Lower leg skin (tissue), 4 donors: ENCODE data around the gene PRRC2C. TPM values are rescaled to one million over a fixed set of nuclear protein-coding genes. Genes with fewer than 3 reads are reported as not detected.

Experiments
- DNase-seq, 2 donors: peaks; one replicate each; pipeline ENCODE4 v3.0.0-alpha.2; 2019; ENCODE audit warnings: low spot score in 2 of 2
- H3K4me3 ChIP-seq: fragments of 200-600 bp; sonication (generic); 2 replicates; pipeline ENCODE4 v1.5.1; 2017; ENCODE audit warnings: mild to moderate bottlenecking, low read depth; ENCODE audit not compliant: poor library complexity, severe bottlenecking
- CTCF ChIP-seq, 3 donors: fragments of 450-650 bp; IDR thresholded peaks; one replicate each; pipeline ENCODE4 v1.5.1; 2016; ENCODE audit warnings: antibody characterized with exemption in 3 of 3, mild to moderate bottlenecking in 3 of 3, moderate library complexity in 2 of 3
- POLR2A ChIP-seq, 2 donors: fragments of 450-650 bp; IDR thresholded peaks; one replicate each; pipeline ENCODE4 v1.6.1; 2016 to 2017; ENCODE audit warnings: antibody characterized with exemption in 2 of 2, mild to moderate bottlenecking in 1 of 2, moderate library complexity in 1 of 2
- WGBS, 2 donors: methylation state at CpG; one replicate each; pipeline ENCODE4 v1.1.5; 2018; 5-methylcytosine and 5-hydroxymethylcytosine counted together
- intact Hi-C: fragments of 100-400 bp; cut with DNase I; formaldehyde crosslinking; loops from one replicate; pipeline ENCODE4 v1.15.0; 2023; ENCODE audit warnings: low total_unique reads
- total RNA-seq, 4 donors: library from RNA; depleted of rRNA; stranded (reverse); fragments of >200 nt; gene quantifications; one replicate each; pipeline ENCODE4 v1.1.0, GENCODE V29; 2016

Gene PRRC2C
- total RNA-seq, 4 donors from 2014 or later = 68.6 to 93.4 (median 83.1) TPM

DNA sequence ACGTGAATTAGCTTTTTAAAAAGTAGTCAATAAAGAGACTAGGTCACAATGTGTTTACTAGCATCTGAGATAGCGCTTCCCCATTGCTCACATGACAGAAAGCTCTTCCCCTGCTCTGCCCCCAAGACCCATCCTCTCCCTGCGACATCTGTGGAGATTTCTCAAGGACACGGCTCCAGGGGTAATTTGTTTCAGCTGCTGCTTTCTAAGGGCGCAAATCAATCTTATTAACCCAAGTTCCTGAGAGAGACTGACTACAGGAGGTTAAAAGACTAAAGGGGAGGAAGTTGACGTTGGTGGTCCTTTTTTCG lies 136.8 kb downstream of the PRRC2C start, which contains the start of gene MYOCOS:
Gene MYOCOS (plus strand): TSS at position 92 of the 311 bp plus-strand sequence. CDS start 1,641 bp downstream, outside the sequence.
- TF ChIP-seq CTCF (IDR thresholded peaks at IDR 0.05) (no peak), POLR2A (IDR thresholded peaks at IDR 0.05) (no peak)
- WGBS, 2 donors = 57 to 61% methylated on average over 7 of the region's 7 CpGs
- no peak for DNase-seq
- H3K4me3 ChIP-seq = no peak within 1 kb of the TSS
- intact Hi-C loops = no loop called here

- 72 to 81% methylated on average over 9 of the region's 9 CpGs for WGBS, 2 donors
- intact Hi-C loops = no loop called here
- TF ChIP-seq CTCF (IDR thresholded peaks at IDR 0.05) (no peak), POLR2A (IDR thresholded peaks at IDR 0.05) (no peak)
- no peak overlapping the region for H3K4me3 ChIP-seq
- DNase-seq = no peak
Observed at GRCh38 chr1:171623651-171624331, 138.5 kb downstream of the PRRC2C start.

DNA sequence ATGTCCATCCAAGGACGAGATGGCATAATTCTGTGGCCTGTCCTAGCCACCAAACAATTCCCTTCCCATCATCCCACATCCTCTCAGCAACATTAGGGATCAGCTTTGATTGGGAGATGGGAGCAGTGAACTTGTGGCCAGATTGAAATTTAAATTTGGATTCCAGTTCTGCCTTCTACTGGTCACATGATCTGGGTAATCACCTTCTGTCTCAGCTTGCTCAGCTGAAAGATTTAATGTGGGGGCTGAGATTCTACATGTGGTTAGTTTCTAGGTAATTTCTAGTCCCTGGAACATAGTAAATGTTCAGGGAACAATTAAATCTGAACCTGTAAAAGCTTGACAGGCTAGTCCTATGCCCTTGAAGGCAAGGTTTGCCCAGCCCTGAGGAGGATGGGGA lies 139.9 kb downstream of the PRRC2C start:
- intact Hi-C loops = no loop called here
- 75 to 87% methylated on average over 1 of the region's 1 CpG for WGBS, 2 donors
- no peak for DNase-seq
- TF ChIP-seq CTCF (IDR thresholded peaks at IDR 0.05) (no peak), POLR2A (IDR thresholded peaks at IDR 0.05) (no peak)
- no peak overlapping the region for H3K4me3 ChIP-seq

- intact Hi-C loops = no loop called here
- TF ChIP-seq POLR2A (IDR thresholded peaks at IDR 0.05) (no peak), CTCF (IDR thresholded peaks at IDR 0.05) (no peak)
- no peak overlapping the region for H3K4me3 ChIP-seq
- no peak for DNase-seq
- 91 to 92% methylated on average over 5 of the region's 5 CpGs for WGBS, 2 donors
Observed at GRCh38 chr1:171627020-171627419, 141.7 kb downstream of the PRRC2C start.

DNA sequence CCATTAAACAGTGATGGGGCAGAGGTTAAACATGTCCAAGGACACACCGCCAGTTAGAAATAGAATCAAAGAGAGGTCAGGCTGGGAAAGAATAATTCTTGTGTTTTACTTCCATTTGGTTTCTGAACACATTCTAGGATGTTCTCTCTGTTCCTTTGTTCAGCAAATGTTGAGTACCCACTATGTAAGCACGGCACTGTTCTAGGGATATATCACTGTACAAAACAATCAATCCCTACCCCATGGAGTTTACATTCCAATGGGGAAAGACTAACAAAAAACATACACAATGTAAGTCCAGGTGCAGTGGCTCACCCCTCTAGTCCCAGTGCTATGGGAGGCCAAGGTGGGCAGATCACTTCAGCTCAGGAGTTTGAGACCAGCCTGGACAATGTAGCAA lies 142.9 kb downstream of the PRRC2C start:
- no peak for DNase-seq
- intact Hi-C loops = no loop called here
- TF ChIP-seq CTCF (IDR thresholded peaks at IDR 0.05) = no peak
- TF ChIP-seq POLR2A (IDR thresholded peaks at IDR 0.05) = no peak
- 90 to 94% methylated on average over 2 of the region's 2 CpGs for WGBS, 2 donors
- no peak overlapping the region for H3K4me3 ChIP-seq

- H3K4me3 ChIP-seq = no peak overlapping the region
- DNase-seq = no peak
- intact Hi-C loops = loop anchor here (10.0 kb wide), 1 partner anchor 339 kb away; no protein-coding TSS in a partner anchor
- TF ChIP-seq POLR2A (IDR thresholded peaks at IDR 0.05) = no peak
- TF ChIP-seq CTCF (IDR thresholded peaks at IDR 0.05) = no peak
- WGBS, 2 donors = 90 to 98% methylated on average over 2 of the region's 2 CpGs
Observed at GRCh38 chr1:171635661-171636060, 150.3 kb downstream of the PRRC2C start.
